GM12878 (cell line): ENCODE measurements around the gene BAZ2A. TPM values are rescaled to one million over a fixed set of nuclear protein-coding genes. Genes with fewer than 3 reads are reported as not detected.

Experiments
- ATAC-seq: fragments of 200-7000 bp; cut with Tn5 transposase; 3 replicates; pipeline ENCODE4 v1.9.1; 2020; ENCODE audit warnings: mild to moderate bottlenecking, moderate library complexity
- BruUV-seq: library from RNA; stranded (reverse); fragments of 400-500 nt; replicated peaks from 2 replicates; lab custom pipeline; 2021; lab: Mats Ljungman, UMichigan
- CTCF ChIA-PET: fragments of 300-600 bp; sonication (Branson Sonifier 250); formaldehyde crosslinking; extraction: SDS; loops from one replicate; lab custom pipeline; 2021; ENCODE audit warnings: inconsistent platforms; lab: Yijun Ruan, JAX
- POLR2A ChIA-PET: fragments of 350-600 bp; formaldehyde crosslinking; extraction: SDS; loops from one replicate; lab custom pipeline; 2021; ENCODE audit warnings: inconsistent platforms; lab: Charles Lee
- RAD21 ChIA-PET: fragments of 300-600 bp; sonication (Branson Sonifier 250); formaldehyde crosslinking; loops from one replicate; lab custom pipeline; 2023; ENCODE audit warnings: antibody characterized with exemption; ENCODE audit not compliant: unreplicated experiment; lab: Charles Lee
- SMC1A ChIA-PET: fragments of 300-600 bp; sonication (Branson Sonifier 250); formaldehyde crosslinking; loops from one replicate; lab custom pipeline; 2023; ENCODE audit not compliant: unreplicated experiment, uncharacterized antibody; lab: Charles Lee
- DNase-seq: peaks from one replicate; pipeline ENCODE4 v3.0.0-alpha.2; 2011; ENCODE audit warnings: low read depth, low spot score
- FAIRE-seq: peaks from 3 replicates; lab custom pipeline; 2011; peaks lifted over from hg19 to GRCh38; lab: Jason Lieb, UNC
- H2AFZ ChIP-seq: 2 replicates; pipeline ENCODE4 v1.6.0; 2011; ENCODE audit warnings: low read depth, low read length, control low read depth; ENCODE audit not compliant: control insufficient read depth
- H3K27ac ChIP-seq: 2 replicates; pipeline ENCODE4 v1.5.1; 2011; ENCODE audit warnings: control low read depth; ENCODE audit not compliant: control insufficient read depth, insufficient read depth
- H3K27me3 ChIP-seq, 2 experiments: replicated peaks in 1 of 2; 2 replicates each; pipeline versions ENCODE4 v1.6.0 to v1.6.1; 2011; ENCODE audit warnings: low read length in 1 of 2; ENCODE audit not compliant: control insufficient read depth in 2 of 2, insufficient read depth in 2 of 2
- H3K36me3 ChIP-seq, 2 experiments: 2 replicates each; pipeline ENCODE4 v1.5.1; 2011; ENCODE audit warnings: low read length in 1 of 2; ENCODE audit not compliant: control insufficient read depth in 2 of 2, insufficient read depth in 2 of 2
- H3K4me1 ChIP-seq: 2 replicates; pipeline ENCODE4 v1.6.1; 2011; ENCODE audit warnings: mild to moderate bottlenecking, low read length, moderate library complexity, mixed read lengths; ENCODE audit not compliant: control insufficient read depth, insufficient read depth
- H3K4me2 ChIP-seq: 2 replicates; pipeline ENCODE4 v1.6.0; 2011; ENCODE audit warnings: control low read depth; ENCODE audit not compliant: control insufficient read depth, insufficient read depth
- H3K4me3 ChIP-seq: fragments of 200-600 bp; sonication (generic); 2 replicates; pipeline ENCODE4 v1.5.1; 2016
- H3K79me2 ChIP-seq: 2 replicates; pipeline ENCODE4 v1.6.0; 2011; ENCODE audit warnings: low read length; ENCODE audit not compliant: control insufficient read depth, insufficient read depth
- H3K9ac ChIP-seq: 2 replicates; pipeline ENCODE4 v1.8.0; 2011; ENCODE audit warnings: low read length, control low read depth, mixed read lengths; ENCODE audit not compliant: control insufficient read depth, insufficient read depth
- H3K9me3 ChIP-seq: replicated peaks from 3 replicates; pipeline ENCODE4 v1.5.1; 2011; ENCODE audit warnings: mild to moderate bottlenecking, low read length; ENCODE audit not compliant: control insufficient read depth, insufficient read depth
- H4K20me1 ChIP-seq: 2 replicates; pipeline ENCODE4 v1.6.0; 2011; ENCODE audit not compliant: control insufficient read depth, insufficient read depth
- KLF5 ChIP-seq: fragments of 450-650 bp; IDR thresholded peaks from 2 replicates; pipeline ENCODE4 v1.6.1; 2014; ENCODE audit warnings: mild to moderate bottlenecking; ENCODE audit not compliant: partially characterized antibody
- MLLT1 ChIP-seq: fragments of 450-650 bp; IDR thresholded peaks from 2 replicates; pipeline ENCODE4 v1.6.1; 2016; ENCODE audit warnings: mild to moderate bottlenecking
- RAD21 ChIP-seq: IDR thresholded peaks from 2 replicates; pipeline ENCODE4 v1.6.1; 2011; ENCODE audit warnings: mild to moderate bottlenecking, low read depth, low read length, moderate library complexity; ENCODE audit not compliant: insufficient read depth
- SIX5 ChIP-seq: IDR thresholded peaks from 2 replicates; pipeline ENCODE4 v1.6.1; 2011; ENCODE audit warnings: mild to moderate bottlenecking, low read depth, low read length, moderate library complexity; ENCODE audit not compliant: severe bottlenecking
- SREBF1 ChIP-seq: IDR thresholded peaks from 2 replicates; pipeline ENCODE4 v1.6.1; 2012; ENCODE audit warnings: mild to moderate bottlenecking, low read length
- WGBS: methylation state at CpG from one replicate; pipeline ENCODE4 v1.1.6; 2016; ENCODE audit warnings: low lambda C conversion rate; ENCODE audit not compliant: insufficient replicate concordance, insufficient coverage; ENCODE audit errors: missing lambda C conversion rate; 5-methylcytosine and 5-hydroxymethylcytosine counted together
- in situ Hi-C: fragments of 300-500 bp; cut with MboI; formaldehyde crosslinking; loops from 9 replicates; pipeline ENCODE4 v1.14.3; 2018; ENCODE audit warnings: mixed read lengths
- intact Hi-C: fragments of 100-400 bp; cut with micrococcal nuclease; formaldehyde crosslinking; loops from one replicate; pipeline ENCODE4 v1.14.2; 2022; ENCODE audit not compliant: unreplicated experiment
- polyA plus RNA-seq, 11 experiments: library from polyadenylated mRNA; depleted of rRNA in 4 of 11; unstranded in 6 of 11; stranded (reverse) in 5 of 11; fragments of >200 nt; fragmentation: Nextera tagmentation in 4 of 11; fragmentation: Illumina TruSeq in 1 of 11; extraction: Ambion mirVana in 4 of 11; extraction: Trizol in 1 of 11; gene quantifications; 1 replicate in 1 of 11; 2 replicates in 10 of 11; pipeline versions ENCODE4 v1.2.1 to v1.2.3, GENCODE V29; 2011 to 2016; ENCODE audit warnings: inconsistent platforms in 2 of 11, missing spikeins in 2 of 11, low read depth in 1 of 11
- total RNA-seq, 4 experiments: library from RNA; depleted of rRNA in 3 of 4; stranded (reverse); fragments of >200 nt in 3 of 4; fragmentation: Illumina TruSeq in 1 of 4; extraction: Trizol in 1 of 4; gene quantifications; 2 replicates each; pipeline versions ENCODE4 v1.2.1 to v1.2.3, GENCODE V29; 2013 to 2021
- TF ChIP-seq, protein P1 (sequence below): fragments of 450-650 bp; IDR thresholded peaks from 2 replicates; pipeline ENCODE4 v1.6.1; 2016; ENCODE audit warnings: mild to moderate bottlenecking, moderate library complexity, borderline replicate concordance

Gene BAZ2A
- total and polyA plus RNA-seq, 10 of the 15 experiments (the other 5 are each of a cell fraction or from before 2014, with no cell fraction given) = 4.8 to 90.2 (median 29.9) TPM

GRCh38 chr12:56622535-56622934 lies 7.6 kb downstream of the BAZ2A start:
- Histone ChIP-seq H3K9ac (no peak overlapping the region), H3K79me2 (peaks cover 71% of the 10 kb centered on the region), H3K27ac (no peak overlapping the region), H4K20me1 (no peaks in the 10 kb centered on the region; the same call in 1 of the 2 replicates), H3K4me2 (no peak overlapping the region), H3K9me3 (no peaks in the 10 kb centered on the region), H3K4me1 (peaks cover 16% of the 10 kb centered on the region; the same call in 1 of the 2 replicates), H3K27me3 (no peaks in the 10 kb centered on the region), H3K36me3 (peaks cover 0 to 19% of the 10 kb centered on the region in 2 experiments; a peak in 3 of 4 replicates), H3K4me3 (no peak overlapping the region), H2AFZ (no peak overlapping the region)
- POLR2A ChIA-PET = interaction anchor here (1.0 to 8.4 kb wide), 3 partner anchors 13 to 66 kb away, joined by 3 to 54 read pairs (median 3); no protein-coding TSS in a partner anchor
- DNase-seq = no peak
- CTCF ChIA-PET = interaction anchor here (1.3 to 2.4 kb wide), 4 partner anchors 9 to 31 kb away, joined by 3 to 19 read pairs (median 4); no protein-coding TSS in a partner anchor
- BruUV-seq = no TSS peak
- no peak for ATAC-seq
- TF ChIP-seq RAD21 (no peak), SIX5 (no peak), KLF5 (no peak), SREBF1 (no peak), MLLT1 (no peak)
- TF ChIP-seq, protein P1, sequence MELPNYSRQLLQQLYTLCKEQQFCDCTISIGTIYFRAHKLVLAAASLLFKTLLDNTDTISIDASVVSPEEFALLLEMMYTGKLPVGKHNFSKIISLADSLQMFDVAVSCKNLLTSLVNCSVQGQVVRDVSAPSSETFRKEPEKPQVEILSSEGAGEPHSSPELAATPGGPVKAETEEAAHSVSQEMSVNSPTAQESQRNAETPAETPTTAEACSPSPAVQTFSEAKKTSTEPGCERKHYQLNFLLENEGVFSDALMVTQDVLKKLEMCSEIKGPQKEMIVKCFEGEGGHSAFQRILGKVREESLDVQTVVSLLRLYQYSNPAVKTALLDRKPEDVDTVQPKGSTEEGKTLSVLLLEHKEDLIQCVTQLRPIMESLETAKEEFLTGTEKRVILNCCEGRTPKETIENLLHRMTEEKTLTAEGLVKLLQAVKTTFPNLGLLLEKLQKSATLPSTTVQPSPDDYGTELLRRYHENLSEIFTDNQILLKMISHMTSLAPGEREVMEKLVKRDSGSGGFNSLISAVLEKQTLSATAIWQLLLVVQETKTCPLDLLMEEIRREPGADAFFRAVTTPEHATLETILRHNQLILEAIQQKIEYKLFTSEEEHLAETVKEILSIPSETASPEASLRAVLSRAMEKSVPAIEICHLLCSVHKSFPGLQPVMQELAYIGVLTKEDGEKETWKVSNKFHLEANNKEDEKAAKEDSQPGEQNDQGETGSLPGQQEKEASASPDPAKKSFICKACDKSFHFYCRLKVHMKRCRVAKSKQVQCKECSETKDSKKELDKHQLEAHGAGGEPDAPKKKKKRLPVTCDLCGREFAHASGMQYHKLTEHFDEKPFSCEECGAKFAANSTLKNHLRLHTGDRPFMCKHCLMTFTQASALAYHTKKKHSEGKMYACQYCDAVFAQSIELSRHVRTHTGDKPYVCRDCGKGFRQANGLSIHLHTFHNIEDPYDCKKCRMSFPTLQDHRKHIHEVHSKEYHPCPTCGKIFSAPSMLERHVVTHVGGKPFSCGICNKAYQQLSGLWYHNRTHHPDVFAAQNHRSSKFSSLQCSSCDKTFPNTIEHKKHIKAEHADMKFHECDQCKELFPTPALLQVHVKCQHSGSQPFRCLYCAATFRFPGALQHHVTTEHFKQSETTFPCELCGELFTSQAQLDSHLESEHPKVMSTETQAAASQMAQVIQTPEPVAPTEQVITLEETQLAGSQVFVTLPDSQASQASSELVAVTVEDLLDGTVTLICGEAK = no peak
- SMC1A ChIA-PET = interaction anchor here (0.9 to 7.5 kb wide), 5 partner anchors 10 to 109 kb away, joined by 3 to 68 read pairs (median 8); no protein-coding TSS in a partner anchor
- no peak for FAIRE-seq
- intact Hi-C loops = no loop called here
- WGBS = 100% methylated on average over 1 of the region's 1 CpG
- RAD21 ChIA-PET = interaction anchor here (1.3 to 1.4 kb wide), 2 partner anchors 11 to 14 kb away, joined by 3 to 6 read pairs; no protein-coding TSS in a partner anchor
- in situ Hi-C loops = no loop called here
